Measurements from ENCODE around the gene NETO2. TPM values are rescaled to one million over a fixed set of nuclear protein-coding genes. Genes with fewer than 3 reads are reported as not detected.
"Not testable (repeated sequence)": the region's sequence is repeated elsewhere in the genome, so short reads cannot be mapped to it uniquely, and the experiment has no call there.

The NETO2 gene
- total and polyA plus RNA-seq, 8 donors: 9.7 to 49.9 (median 43.0) TPM

DNA sequence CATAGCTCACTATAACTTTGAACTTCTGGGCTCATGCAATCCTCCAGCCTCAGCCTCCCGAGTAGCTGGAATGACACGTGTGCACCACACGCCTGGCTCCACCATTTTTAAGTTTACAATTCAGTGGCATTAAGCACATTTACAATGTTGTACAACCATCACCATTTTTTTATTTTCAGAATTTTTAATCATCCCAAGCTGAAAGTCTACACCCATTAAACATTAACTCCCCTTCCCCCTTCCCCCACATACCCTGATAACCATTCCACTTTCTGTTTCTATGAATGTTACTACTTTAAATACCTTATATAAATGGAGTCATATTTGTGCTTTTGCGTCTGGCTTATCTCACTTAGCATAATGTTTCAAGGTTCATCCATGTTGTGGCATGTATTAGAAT is 18.0 kb downstream of the NETO2 start:
- Histone ChIP-seq H3K36me3 (no peaks in the 10 kb centered on the region), H3K9me3 (no peaks in the 10 kb centered on the region), H3K4me3 (no peak overlapping the region), H3K4me1 (no peaks in the 10 kb centered on the region), H3K27ac (no peak overlapping the region), H3K27me3 (no peaks in the 10 kb centered on the region)
- ATAC-seq (no peak), DNase-seq (no peak)
- intact Hi-C loops (cut with DNase I): no loop called here
- TF ChIP-seq, protein P1, sequence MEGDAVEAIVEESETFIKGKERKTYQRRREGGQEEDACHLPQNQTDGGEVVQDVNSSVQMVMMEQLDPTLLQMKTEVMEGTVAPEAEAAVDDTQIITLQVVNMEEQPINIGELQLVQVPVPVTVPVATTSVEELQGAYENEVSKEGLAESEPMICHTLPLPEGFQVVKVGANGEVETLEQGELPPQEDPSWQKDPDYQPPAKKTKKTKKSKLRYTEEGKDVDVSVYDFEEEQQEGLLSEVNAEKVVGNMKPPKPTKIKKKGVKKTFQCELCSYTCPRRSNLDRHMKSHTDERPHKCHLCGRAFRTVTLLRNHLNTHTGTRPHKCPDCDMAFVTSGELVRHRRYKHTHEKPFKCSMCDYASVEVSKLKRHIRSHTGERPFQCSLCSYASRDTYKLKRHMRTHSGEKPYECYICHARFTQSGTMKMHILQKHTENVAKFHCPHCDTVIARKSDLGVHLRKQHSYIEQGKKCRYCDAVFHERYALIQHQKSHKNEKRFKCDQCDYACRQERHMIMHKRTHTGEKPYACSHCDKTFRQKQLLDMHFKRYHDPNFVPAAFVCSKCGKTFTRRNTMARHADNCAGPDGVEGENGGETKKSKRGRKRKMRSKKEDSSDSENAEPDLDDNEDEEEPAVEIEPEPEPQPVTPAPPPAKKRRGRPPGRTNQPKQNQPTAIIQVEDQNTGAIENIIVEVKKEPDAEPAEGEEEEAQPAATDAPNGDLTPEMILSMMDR (IDR thresholded peaks at IDR 0.05): no peak

DNA sequence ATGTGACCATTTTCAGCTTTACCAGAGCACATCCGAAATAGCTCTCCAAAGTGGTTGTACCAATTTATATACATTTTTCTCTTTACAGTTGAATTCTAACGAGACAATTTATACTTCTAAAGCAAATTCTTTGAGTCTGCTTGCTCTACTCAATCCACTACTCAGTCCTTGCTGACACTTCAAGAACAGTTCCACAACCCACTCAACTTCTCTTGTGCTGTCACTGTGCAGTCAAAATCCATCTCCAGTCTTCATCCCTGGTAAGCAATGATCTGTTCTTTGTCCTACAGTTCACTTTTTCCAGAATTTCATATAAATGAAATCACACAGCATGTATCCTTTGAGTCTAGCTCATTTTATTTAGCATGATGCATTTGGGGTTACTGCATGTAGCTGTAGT is 30.6 kb downstream of the NETO2 start:
- no peaks in the 10 kb centered on the region for H3K36me3 ChIP-seq
- H3K4me1 ChIP-seq: no peaks in the 10 kb centered on the region
- H3K27me3 ChIP-seq: no peaks in the 10 kb centered on the region
- ATAC-seq (no peak), DNase-seq (no peak)
- H3K27ac ChIP-seq: no peak overlapping the region
- intact Hi-C loops (cut with DNase I): no loop called here
- TF ChIP-seq, protein P1 (IDR thresholded peaks at IDR 0.05): no peak
- H3K4me3 ChIP-seq: no peak overlapping the region
- H3K9me3 ChIP-seq: no peaks in the 10 kb centered on the region

DNA sequence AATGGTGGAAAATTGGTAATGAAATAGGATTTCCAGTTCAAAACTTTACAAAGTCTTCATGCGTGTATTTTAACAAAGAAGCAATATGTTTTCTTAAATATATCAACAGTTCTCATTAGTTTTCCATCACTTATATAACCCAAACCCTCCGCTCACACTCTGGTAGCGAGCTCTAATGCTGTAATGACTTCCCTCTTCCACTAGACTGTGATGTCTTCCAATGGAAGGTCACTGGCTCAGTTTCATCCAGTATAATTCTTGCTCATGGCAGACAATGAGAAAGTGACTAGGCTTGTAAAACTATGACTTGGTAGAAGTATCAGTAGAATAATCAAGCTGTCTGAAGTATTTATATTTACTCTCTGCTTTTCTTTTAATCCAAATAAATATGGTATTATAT is 32.8 kb downstream of the NETO2 start:
- Histone ChIP-seq H3K36me3 (no peaks in the 10 kb centered on the region), H3K4me1 (no peaks in the 10 kb centered on the region), H3K27me3 (no peaks in the 10 kb centered on the region), H3K4me3 (no peak overlapping the region), H3K9me3 (no peaks in the 10 kb centered on the region), H3K27ac (no peak overlapping the region)
- DNase-seq (no peak), ATAC-seq (no peak)
- TF ChIP-seq, protein P1 (IDR thresholded peaks at IDR 0.05): no peak
- intact Hi-C loops (cut with DNase I): no loop called here

DNA sequence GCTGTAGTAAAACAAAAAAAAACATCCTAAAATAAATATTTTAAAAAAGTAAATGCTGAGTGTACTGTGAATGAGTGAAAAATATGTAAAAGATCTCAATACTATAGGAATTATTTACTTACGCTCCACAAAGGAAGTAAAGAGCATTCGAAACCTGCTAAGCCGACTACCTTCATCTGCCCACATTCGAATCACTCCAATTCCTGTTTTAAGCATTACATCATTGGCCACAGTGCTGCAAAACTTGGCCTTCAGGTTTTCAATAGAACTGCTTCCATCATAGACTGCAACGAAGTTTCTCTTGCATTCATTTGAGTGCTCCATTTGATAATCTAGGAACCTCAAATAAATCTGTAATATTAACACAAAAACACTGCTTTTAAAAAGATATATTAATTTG is 34.4 kb downstream of the NETO2 start:
- DNase-seq (no peak), ATAC-seq (no peak)
- Histone ChIP-seq H3K4me1 (no peaks in the 10 kb centered on the region), H3K27ac (no peak overlapping the region), H3K4me3 (no peak overlapping the region), H3K27me3 (no peaks in the 10 kb centered on the region), H3K9me3 (no peaks in the 10 kb centered on the region), H3K36me3 (no peaks in the 10 kb centered on the region)
- TF ChIP-seq, protein P1 (IDR thresholded peaks at IDR 0.05): no peak
- intact Hi-C loops (cut with DNase I): no loop called here

DNA sequence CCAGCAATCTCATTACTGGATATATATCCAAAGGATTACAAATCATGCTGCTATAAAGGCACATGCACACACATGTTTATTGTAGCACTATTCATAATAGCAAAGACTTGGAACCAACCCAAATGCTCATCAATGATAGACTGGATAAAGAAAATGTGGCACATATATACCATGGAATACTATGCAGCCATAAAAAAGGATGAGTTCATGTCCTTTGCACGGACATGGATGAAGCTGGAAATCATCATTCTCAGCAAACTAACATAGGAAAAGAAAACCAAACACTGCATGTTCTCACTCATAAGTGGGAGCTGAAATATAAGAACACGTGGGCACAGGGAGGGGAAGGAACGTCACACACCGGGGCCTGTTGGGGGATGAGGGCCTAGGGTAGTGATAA is 40.8 kb downstream of the NETO2 start:
- H3K4me3 ChIP-seq; H3K36me3 ChIP-seq; intact Hi-C loops (cut with DNase I); H3K9me3 ChIP-seq; DNase-seq; ATAC-seq; H3K4me1 ChIP-seq; H3K27me3 ChIP-seq; H3K27ac ChIP-seq: not testable (repeated sequence)

DNA sequence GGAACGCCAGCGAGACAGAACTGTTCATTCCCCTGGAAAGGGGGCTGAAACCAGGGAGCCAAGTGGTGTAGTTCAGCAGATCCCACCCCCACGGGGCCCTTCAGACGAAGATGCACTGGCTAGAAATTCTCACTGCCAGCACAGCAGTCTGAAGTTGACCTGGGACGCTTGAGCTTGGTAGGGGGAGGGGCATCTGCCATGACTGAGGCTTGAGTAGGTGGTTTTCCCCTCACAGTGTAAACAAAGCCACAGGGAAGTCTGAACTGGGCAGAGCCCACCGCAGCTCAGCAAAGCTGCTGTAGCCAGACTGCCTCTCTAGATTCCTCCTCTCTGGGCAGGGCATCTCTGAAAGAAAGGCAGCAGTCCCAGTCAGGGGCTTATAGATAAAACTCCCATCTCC is 46.6 kb downstream of the NETO2 start:
- H3K4me1 ChIP-seq; H3K27me3 ChIP-seq; intact Hi-C loops (cut with DNase I); H3K9me3 ChIP-seq; H3K27ac ChIP-seq; ATAC-seq; DNase-seq; H3K36me3 ChIP-seq; H3K4me3 ChIP-seq: not testable (repeated sequence)
